ENCODE measurements around the gene ANKRD13D. TPM values are rescaled to one million over a fixed set of nuclear protein-coding genes. Genes with fewer than 3 reads are reported as not detected.

The ANKRD13D gene
- total RNA-seq, 3 donors from 2014 or later = 67.7 to 75.4 (median 69.8) TPM

GRCh38 chr11:67298786-67299185 lies 9.7 kb downstream of the ANKRD13D start:
- H3K4me3 Mint-ChIP-seq = no peak overlapping the region
- no peaks in the 10 kb centered on the region for H3K27me3 Mint-ChIP-seq (ENCODE audit: low read depth)
- ATAC-seq = no peak
- H3K9me3 Mint-ChIP-seq = peaks cover 12% of the 10 kb centered on the region
- H3K36me3 Mint-ChIP-seq (ENCODE audit: insufficient read depth) = peaks cover 26% of the 10 kb centered on the region
- H3K4me1 Mint-ChIP-seq (ENCODE audit: low read depth) = peaks cover 14% of the 10 kb centered on the region
- no peak for DNase-seq

- no peak for ATAC-seq
- DNase-seq = no peak
- Mint-ChIP-seq H3K27me3 (ENCODE audit: low read depth) (no peaks in the 10 kb centered on the region), H3K36me3 (ENCODE audit: insufficient read depth) (peaks cover 22% of the 10 kb centered on the region), H3K4me1 (ENCODE audit: low read depth) (peaks cover 16% of the 10 kb centered on the region), H3K9me3 (peaks cover 12% of the 10 kb centered on the region), H3K4me3 (no peak overlapping the region)
Observed at GRCh38 chr11:67299471-67300191, 10.5 kb downstream of the ANKRD13D start.

GRCh38 chr11:67300256-67300755 lies 11.2 kb downstream of the ANKRD13D start:
- peaks cover 19% of the 10 kb centered on the region for H3K36me3 Mint-ChIP-seq (ENCODE audit: insufficient read depth)
- peaks cover 12% of the 10 kb centered on the region for H3K9me3 Mint-ChIP-seq
- peaks cover 18% of the 10 kb centered on the region for H3K4me1 Mint-ChIP-seq (ENCODE audit: low read depth)
- H3K27me3 Mint-ChIP-seq (ENCODE audit: low read depth) = no peaks in the 10 kb centered on the region
- no peak overlapping the region for H3K4me3 Mint-ChIP-seq
- no peak for DNase-seq
- ATAC-seq = no peak

DNA sequence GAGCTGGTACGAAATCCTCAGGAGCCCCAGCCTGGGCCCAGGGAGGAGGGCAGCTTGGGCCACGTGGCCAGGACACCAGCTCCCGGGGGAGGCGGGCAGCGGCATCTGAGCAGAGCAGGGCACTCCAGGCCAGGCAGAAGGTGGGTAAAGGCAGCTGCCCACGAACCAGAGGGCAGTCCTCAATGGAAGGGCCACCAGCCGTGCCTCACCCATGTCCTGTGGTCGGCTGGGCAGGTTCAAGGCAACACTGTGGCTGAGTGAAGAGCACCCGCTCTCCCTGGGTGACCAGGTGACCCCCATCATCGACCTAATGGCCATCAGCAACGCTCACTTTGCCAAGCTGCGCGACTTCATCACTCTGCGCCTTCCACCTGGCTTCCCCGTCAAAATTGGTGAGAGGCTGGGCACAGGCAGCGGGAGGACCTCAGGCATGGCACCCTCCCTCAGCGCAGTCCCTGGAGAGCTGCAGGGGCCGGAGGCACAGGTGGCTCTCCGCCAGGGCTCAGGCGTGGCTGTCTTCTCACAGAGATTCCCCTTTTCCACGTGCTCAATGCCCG lies 11.7 kb downstream of the ANKRD13D start:
- peaks cover 16% of the 10 kb centered on the region for H3K36me3 Mint-ChIP-seq (ENCODE audit: insufficient read depth)
- DNase-seq = no peak

GRCh38 chr11:67301313-67301921 lies 12.3 kb downstream of the ANKRD13D start:
- Mint-ChIP-seq H3K9me3 (peaks cover 6% of the 10 kb centered on the region), H3K4me3 (no peak overlapping the region), H3K4me1 (ENCODE audit: low read depth) (peaks cover 17% of the 10 kb centered on the region), H3K36me3 (ENCODE audit: insufficient read depth) (peaks cover 12% of the 10 kb centered on the region), H3K27me3 (ENCODE audit: low read depth) (no peaks in the 10 kb centered on the region)
- DNase-seq = no peak
- no peak for ATAC-seq

More for the DNA sequence above, 11.7 kb downstream of the ANKRD13D start:
- Mint-ChIP-seq H3K9me3 (peaks cover 12% of the 10 kb centered on the region), H3K4me3 (no peak overlapping the region), H3K4me1 (ENCODE audit: low read depth) (peaks cover 18% of the 10 kb centered on the region), H3K27me3 (ENCODE audit: low read depth) (no peaks in the 10 kb centered on the region)
- no peak for ATAC-seq

DNA sequence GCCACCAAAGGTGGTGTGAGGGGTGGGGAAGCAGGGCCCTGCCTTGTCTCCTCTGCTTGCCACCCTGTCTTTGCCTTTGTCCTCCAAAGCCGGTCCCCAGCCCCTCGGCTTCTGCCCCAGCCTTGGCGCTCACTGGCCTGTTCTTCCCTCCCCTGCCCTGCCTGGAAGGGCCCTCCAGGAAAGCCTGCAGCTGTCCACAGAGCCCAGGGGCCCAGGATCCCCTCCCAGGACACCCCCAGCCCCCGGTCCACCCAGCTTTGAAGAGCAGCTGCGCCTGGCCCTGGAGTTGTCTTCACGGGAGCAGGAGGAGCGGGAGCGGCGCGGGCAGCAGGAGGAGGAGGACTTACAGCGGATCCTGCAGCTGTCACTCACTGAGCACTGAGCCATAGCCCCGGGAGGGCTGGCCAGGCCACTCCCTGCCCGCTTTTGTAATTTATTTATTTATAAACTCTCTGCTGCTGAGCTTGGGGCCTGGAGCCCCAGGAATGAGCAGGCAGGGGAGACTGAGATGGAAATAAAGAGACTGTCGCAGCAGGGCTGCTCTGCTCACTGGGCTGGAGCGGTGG lies 12.9 kb downstream of the ANKRD13D start:
- Mint-ChIP-seq H3K4me1 (ENCODE audit: low read depth) (peaks cover 17% of the 10 kb centered on the region), H3K9me3 (peaks cover under 1% of the 10 kb centered on the region), H3K36me3 (ENCODE audit: insufficient read depth) (peaks cover 6% of the 10 kb centered on the region), H3K4me3 (peak overlapping the region; percentile 35), H3K27me3 (ENCODE audit: low read depth) (no peaks in the 10 kb centered on the region)
- no peak for ATAC-seq
- no peak for DNase-seq

GRCh38 chr11:67302571-67303131 lies 13.5 kb downstream of the ANKRD13D start:
- Mint-ChIP-seq H3K4me1 (ENCODE audit: low read depth) (peaks cover 17% of the 10 kb centered on the region), H3K4me3 (peak overlapping the region; percentile 35), H3K27me3 (ENCODE audit: low read depth) (no peaks in the 10 kb centered on the region), H3K36me3 (ENCODE audit: insufficient read depth) (peaks cover 5% of the 10 kb centered on the region), H3K9me3 (no peaks in the 10 kb centered on the region)
- ATAC-seq = peak; percentile 20 to 25
- no peak for DNase-seq

DNA sequence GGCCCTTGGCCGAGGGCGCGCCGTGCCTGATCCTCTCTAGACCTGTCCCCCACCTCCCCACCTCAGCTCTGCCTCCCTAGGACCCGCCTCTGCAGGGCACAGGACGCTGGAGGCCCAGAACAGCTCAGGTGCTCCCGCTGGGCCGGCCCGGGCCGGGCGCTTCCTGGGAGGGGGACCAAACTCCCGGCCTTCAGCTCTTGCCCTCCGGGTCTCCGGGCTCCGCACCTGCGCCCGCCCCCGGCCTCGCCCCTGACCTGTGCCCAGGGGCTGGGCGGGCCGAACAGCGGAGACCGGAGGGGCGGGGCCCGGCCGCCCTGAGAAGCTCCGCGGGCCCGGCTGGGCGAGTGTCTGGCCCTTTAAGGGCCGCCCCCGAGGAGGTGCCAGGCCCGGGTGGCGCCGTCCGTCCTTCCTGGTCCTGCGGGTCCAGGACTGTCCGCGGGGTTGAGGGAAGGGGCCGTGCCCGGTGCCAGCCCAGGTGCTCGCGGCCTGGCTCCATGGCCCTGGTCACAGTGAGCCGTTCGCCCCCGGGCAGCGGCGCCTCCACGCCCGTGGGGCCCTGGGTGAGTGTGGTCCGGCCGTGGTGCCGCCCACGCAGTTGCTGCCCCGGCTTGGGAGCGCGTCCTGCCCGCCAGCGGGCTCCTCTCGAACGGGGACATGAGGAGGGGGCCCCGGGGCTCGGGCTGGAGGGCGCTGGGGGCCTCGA lies 14.2 kb downstream of the ANKRD13D start, which contains the start of gene SSH3:
Gene SSH3 (plus strand): TSS at position 399 of the 703 bp plus-strand sequence. CDS start 96 bp downstream, at position 495.
- Mint-ChIP-seq H3K27me3 (ENCODE audit: low read depth) (no peaks in the 10 kb centered on the region), H3K36me3 (ENCODE audit: insufficient read depth) (peaks cover 4% of the 10 kb centered on the region), H3K4me3 (peak within 1 kb of the TSS; percentile 68), H3K4me1 (ENCODE audit: low read depth) (peaks cover 15% of the 10 kb centered on the region), H3K9me3 (no peaks in the 10 kb centered on the region)
- ATAC-seq (peak; percentile 87 to 88), DNase-seq (no peak)

- H3K4me3 Mint-ChIP-seq = peak overlapping the region; percentile 68
Observed at GRCh38 chr11:67303835-67304411, 14.8 kb downstream of the ANKRD13D start.

DNA sequence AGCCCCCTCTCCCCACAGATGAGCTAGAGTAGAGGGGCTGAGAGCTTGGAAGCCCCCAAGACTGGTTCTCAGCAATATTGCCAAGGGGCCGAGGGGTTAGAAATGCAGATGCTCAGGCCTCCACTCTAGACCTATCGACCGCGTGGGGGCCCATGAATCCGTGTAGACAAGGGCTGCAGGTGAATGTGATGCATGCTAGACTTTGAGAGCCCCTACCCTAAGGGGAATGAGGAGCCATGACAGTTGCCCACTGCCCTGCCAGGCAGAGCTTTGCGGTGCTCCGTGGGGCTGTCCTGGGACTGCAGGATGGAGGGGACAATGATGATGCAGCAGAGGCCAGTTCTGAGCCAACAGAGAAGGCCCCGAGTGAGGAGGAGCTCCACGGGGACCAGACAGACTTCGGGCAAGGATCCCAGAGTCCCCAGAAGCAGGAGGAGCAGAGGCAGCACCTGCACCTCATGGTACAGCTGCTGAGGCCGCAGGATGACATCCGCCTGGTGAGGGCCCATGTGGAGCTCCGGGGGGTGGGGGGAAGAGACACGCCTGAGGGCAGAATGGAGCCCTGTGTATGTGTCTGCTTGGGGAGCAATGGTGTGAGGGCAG lies 15.5 kb downstream of the ANKRD13D start:
- no peaks in the 10 kb centered on the region for H3K36me3 Mint-ChIP-seq (ENCODE audit: insufficient read depth)
- H3K4me3 Mint-ChIP-seq = peak overlapping the region; percentile 68
- H3K27me3 Mint-ChIP-seq (ENCODE audit: low read depth) = no peaks in the 10 kb centered on the region
- H3K4me1 Mint-ChIP-seq (ENCODE audit: low read depth) = peaks cover 11% of the 10 kb centered on the region
- H3K9me3 Mint-ChIP-seq = no peaks in the 10 kb centered on the region
- ATAC-seq (no peak), DNase-seq (no peak)

More at GRCh38 chr11:67303835-67304411, 14.8 kb downstream of the ANKRD13D start:
- H3K9me3 Mint-ChIP-seq = no peaks in the 10 kb centered on the region
- no peaks in the 10 kb centered on the region for H3K27me3 Mint-ChIP-seq (ENCODE audit: low read depth)
- no peaks in the 10 kb centered on the region for H3K36me3 Mint-ChIP-seq (ENCODE audit: insufficient read depth)
- peak; percentile 41 for ATAC-seq
- DNase-seq = no peak
- peaks cover 11% of the 10 kb centered on the region for H3K4me1 Mint-ChIP-seq (ENCODE audit: low read depth)

- Mint-ChIP-seq H3K4me3 (no peak overlapping the region), H3K27me3 (ENCODE audit: low read depth) (no peaks in the 10 kb centered on the region), H3K36me3 (ENCODE audit: insufficient read depth) (no peaks in the 10 kb centered on the region), H3K9me3 (no peaks in the 10 kb centered on the region), H3K4me1 (ENCODE audit: low read depth) (peaks cover 20% of the 10 kb centered on the region)
- no peak for DNase-seq
- no peak for ATAC-seq
Observed at GRCh38 chr11:67306769-67307544, 17.9 kb downstream of the ANKRD13D start.

- H3K27me3 Mint-ChIP-seq (ENCODE audit: low read depth) = no peaks in the 10 kb centered on the region
- no peaks in the 10 kb centered on the region for H3K9me3 Mint-ChIP-seq
- DNase-seq = no peak
- H3K4me1 Mint-ChIP-seq (ENCODE audit: low read depth) = peaks cover 26% of the 10 kb centered on the region
- no peak for ATAC-seq
- no peaks in the 10 kb centered on the region for H3K36me3 Mint-ChIP-seq (ENCODE audit: insufficient read depth)
- H3K4me3 Mint-ChIP-seq = no peak overlapping the region
Observed at GRCh38 chr11:67307545-67308001, 18.5 kb downstream of the ANKRD13D start.

Measured in activated T-cell treated with anti-CD3 and anti-CD28 coated beads, Interleukin-2, amount 50 U/mL, for 4 hours (primary cell).